GM21723 (cell line): ENCODE data around the gene LIN28A.
"Not testable (repeated sequence)": the region's sequence is repeated elsewhere in the genome, so short reads cannot be mapped to it uniquely, and the experiment has no call there.

Source experiments
- ATAC-seq: cut with Tn5 transposase; IDR thresholded peaks from one replicate; pipeline ENCODE4 v1.9.1; 2021; ENCODE audit warnings: mild to moderate bottlenecking, moderate library complexity; ENCODE audit not compliant: unreplicated experiment

Gene LIN28A

GRCh38 chr1:26385063-26385462 is 25.6 kb upstream of the LIN28A start:
- ATAC-seq, result not testable (repeated sequence)

- ATAC-seq, result no peak
Observed at GRCh38 chr1:26387447-26387846, 23.2 kb upstream of the LIN28A start.

- ATAC-seq, result no peak
Observed at GRCh38 chr1:26388791-26389445, 21.7 kb upstream of the LIN28A start.

- ATAC-seq, result no peak
Observed at GRCh38 chr1:26389604-26390247, 20.9 kb upstream of the LIN28A start.

- ATAC-seq, result no peak
Observed at GRCh38 chr1:26391450-26391849, 19.2 kb upstream of the LIN28A start.

- ATAC-seq, result no peak
Observed at GRCh38 chr1:26395754-26396153, 14.9 kb upstream of the LIN28A start.

- ATAC-seq, result no peak
Observed at GRCh38 chr1:26399034-26399433, 11.6 kb upstream of the LIN28A start.

GRCh38 chr1:26401891-26402290 is 8.7 kb upstream of the LIN28A start:
- ATAC-seq, result no peak

GRCh38 chr1:26403656-26404055 is 7.0 kb upstream of the LIN28A start:
- ATAC-seq, result no peak

GRCh38 chr1:26404641-26405040 is 6.0 kb upstream of the LIN28A start:
- no peak for ATAC-seq

GRCh38 chr1:26405281-26405915 is 5.2 kb upstream of the LIN28A start:
- no peak for ATAC-seq

GRCh38 chr1:26408604-26409003 is 2.0 kb upstream of the LIN28A start:
- ATAC-seq, result no peak

- ATAC-seq, result no peak
Observed at GRCh38 chr1:26409191-26409807, 1.3 kb upstream of the LIN28A start.

GRCh38 chr1:26411624-26412074 is 1.0 kb downstream of the LIN28A start:
- ATAC-seq, result no peak

GRCh38 chr1:26412180-26412840 is 1.7 kb downstream of the LIN28A start:
- no peak for ATAC-seq

GRCh38 chr1:26413031-26413430 is 2.4 kb downstream of the LIN28A start:
- no peak for ATAC-seq

- ATAC-seq, result no peak
Observed at GRCh38 chr1:26417111-26417759, 6.6 kb downstream of the LIN28A start.

GRCh38 chr1:26418865-26419349 is 8.3 kb downstream of the LIN28A start:
- no peak for ATAC-seq

- ATAC-seq, result no peak
Observed at GRCh38 chr1:26419494-26419893, 8.9 kb downstream of the LIN28A start.

GRCh38 chr1:26429721-26430120 is 19.1 kb downstream of the LIN28A start:
- no peak for ATAC-seq
